IMR-90 (cell line): ENCODE measurements around the gene TMTC2. TPM values are rescaled to one million over a fixed set of nuclear protein-coding genes. Genes with fewer than 3 reads are reported as not detected.

Source experiments
- ATAC-seq: fragments of 200-7000 bp; cut with Tn5 transposase; 2 replicates; pipeline ENCODE4 v1.9.1; 2020; ENCODE audit warnings: low read depth, mild to moderate bottlenecking, moderate library complexity
- BruUV-seq: library from RNA; stranded (reverse); fragments of 400-500 nt; replicated peaks from 2 replicates; lab custom pipeline; 2021; lab: Mats Ljungman, UMichigan
- CTCF ChIA-PET: fragments of 300-600 bp; formaldehyde crosslinking; extraction: SDS; loops from one replicate; lab custom pipeline; 2021; ENCODE audit warnings: antibody characterized with exemption; lab: Yijun Ruan, JAX
- POLR2A ChIA-PET: fragments of 300-600 bp; sonication (Branson Sonifier 250); formaldehyde crosslinking; loops from one replicate; lab custom pipeline; 2022; ENCODE audit warnings: antibody characterized with exemption; ENCODE audit not compliant: unreplicated experiment; lab: Charles Lee
- DNase-seq: peaks from one replicate; pipeline ENCODE4 v3.0.0; 2013
- H2AFZ ChIP-seq: replicated peaks from 2 replicates; pipeline ENCODE3; 2013; ENCODE audit warnings: low read length, mild to moderate bottlenecking; ENCODE audit not compliant: poor library complexity
- H2AK5ac ChIP-seq: 2 replicates; pipeline ENCODE4 v1.6.1; 2013; ENCODE audit warnings: low read depth, low read length, inconsistent platforms
- H2AK9ac ChIP-seq: replicated peaks from 2 replicates; pipeline ENCODE3; 2013; ENCODE audit warnings: mild to moderate bottlenecking, low read depth, low read length, moderate library complexity; ENCODE audit not compliant: poor library complexity
- H2BK120ac ChIP-seq: 2 replicates; pipeline ENCODE4 v1.6.1; 2013; ENCODE audit warnings: low read depth, low read length, inconsistent platforms
- H2BK15ac ChIP-seq: 3 replicates; pipeline ENCODE4 v1.6.1; 2013; ENCODE audit warnings: low read depth, low read length, inconsistent platforms
- H2BK20ac ChIP-seq: 2 replicates; pipeline ENCODE4 v1.6.1; 2013; ENCODE audit warnings: low read depth, mild to moderate bottlenecking, inconsistent platforms, low read length, moderate library complexity
- H2BK5ac ChIP-seq: 2 replicates; pipeline ENCODE4 v1.6.1; 2013; ENCODE audit warnings: mild to moderate bottlenecking, low read depth, low read length, inconsistent platforms; ENCODE audit not compliant: poor library complexity, severe bottlenecking
- H3K14ac ChIP-seq: replicated peaks from 2 replicates; pipeline ENCODE4 v1.6.1; 2013; ENCODE audit warnings: low read depth, low read length, inconsistent platforms
- H3K18ac ChIP-seq: 2 replicates; pipeline ENCODE4 v1.6.1; 2013; ENCODE audit warnings: low read depth, low read length, control low read depth
- H3K23ac ChIP-seq: 2 replicates; pipeline ENCODE4 v1.6.1; 2013; ENCODE audit warnings: low read depth, low read length, inconsistent platforms
- H3K27ac ChIP-seq: 2 replicates; pipeline ENCODE4 v1.5.1; 2013; ENCODE audit warnings: mild to moderate bottlenecking, control low read depth, low read length; ENCODE audit not compliant: insufficient read depth
- H3K27me3 ChIP-seq: 2 replicates; pipeline ENCODE4 v1.6.1; 2013; ENCODE audit warnings: low read length; ENCODE audit not compliant: control insufficient read depth, insufficient read depth
- H3K36me3 ChIP-seq: 2 replicates; pipeline ENCODE4 v1.6.1; 2013; ENCODE audit warnings: low read length, mixed read lengths; ENCODE audit not compliant: control insufficient read depth, insufficient read depth
- H3K4ac ChIP-seq: 2 replicates; pipeline ENCODE4 v1.6.1; 2013; ENCODE audit warnings: low read depth, low read length, inconsistent platforms
- H3K4me1 ChIP-seq: 2 replicates; pipeline ENCODE4 v1.6.1; 2013; ENCODE audit warnings: low read length, mixed read lengths; ENCODE audit not compliant: control insufficient read depth, insufficient read depth
- H3K4me2 ChIP-seq: 2 replicates; pipeline ENCODE4 v1.6.1; 2013; ENCODE audit warnings: low read depth, mild to moderate bottlenecking, control low read depth, low read length, moderate library complexity
- H3K4me3 ChIP-seq: 2 replicates; pipeline ENCODE4 v1.5.1; 2013; ENCODE audit warnings: low read depth, mild to moderate bottlenecking, control low read depth, low read length, moderate library complexity; ENCODE audit not compliant: insufficient read depth
- H3K56ac ChIP-seq: 2 replicates; pipeline ENCODE4 v1.6.1; 2013; ENCODE audit warnings: low read length, inconsistent platforms; ENCODE audit not compliant: insufficient read depth; ENCODE audit errors: extremely low read depth
- H3K79me1 ChIP-seq, 2 experiments: 2 replicates each; pipeline ENCODE4 v1.6.1; 2013; ENCODE audit warnings: low read length in 2 of 2, inconsistent platforms in 1 of 2, low read depth in 1 of 2
- H3K9ac ChIP-seq: 2 replicates; pipeline ENCODE4 v1.6.1; 2013; ENCODE audit warnings: low read depth, low read length, control low read depth
- H3K9me1 ChIP-seq: 2 replicates; pipeline ENCODE4 v1.6.1; 2013; ENCODE audit warnings: low read length, inconsistent platforms; ENCODE audit not compliant: insufficient read depth
- H3K9me3 ChIP-seq: 2 replicates; pipeline ENCODE4 v1.6.1; 2013; ENCODE audit warnings: low read length; ENCODE audit not compliant: control insufficient read depth, insufficient read depth
- H4K20me1 ChIP-seq: 2 replicates; pipeline ENCODE4 v1.6.1; 2013; ENCODE audit warnings: low read length, inconsistent platforms; ENCODE audit not compliant: insufficient read depth
- H4K5ac ChIP-seq: 2 replicates; pipeline ENCODE4 v1.6.1; 2013; ENCODE audit warnings: mild to moderate bottlenecking, low read depth, low read length, control low read depth
- H4K8ac ChIP-seq, 2 experiments: 2 replicates each; pipeline ENCODE4 v1.6.1; 2013; ENCODE audit warnings: low read depth in 2 of 2, low read length in 2 of 2, control low read depth in 1 of 2, inconsistent platforms in 1 of 2
- H4K91ac ChIP-seq: 2 replicates; pipeline ENCODE4 v1.6.1; 2013; ENCODE audit warnings: low read depth, low read length, inconsistent platforms; ENCODE audit not compliant: insufficient read depth
- BHLHE40 ChIP-seq: fragments of 150-350 bp; IDR thresholded peaks from 2 replicates; pipeline ENCODE4 v1.6.1; 2016; ENCODE audit warnings: mild to moderate bottlenecking, low read depth, low read length
- CEBPB ChIP-seq: IDR thresholded peaks from 2 replicates; pipeline ENCODE4 v1.6.1; 2012; ENCODE audit warnings: low read depth, low read length, improper control_type of control experiment
- CHD1 ChIP-seq: IDR thresholded peaks from 2 replicates; pipeline ENCODE4 v1.6.1; 2012; ENCODE audit warnings: low read depth, low read length, improper control_type of control experiment
- MAFK ChIP-seq: IDR thresholded peaks from 2 replicates; pipeline ENCODE4 v1.6.1; 2012; ENCODE audit warnings: low read depth, low read length, improper control_type of control experiment
- MAZ ChIP-seq: IDR thresholded peaks from 2 replicates; pipeline ENCODE4 v1.6.1; 2012; ENCODE audit warnings: low read depth, mild to moderate bottlenecking, low read length, improper control_type of control experiment, moderate library complexity, borderline replicate concordance
- MXI1 ChIP-seq: IDR thresholded peaks from 2 replicates; pipeline ENCODE4 v1.6.1; 2012; ENCODE audit warnings: low read depth, mild to moderate bottlenecking, low read length, moderate library complexity, borderline replicate concordance
- NFE2L2 ChIP-seq: fragments of 150-350 bp; IDR thresholded peaks from 2 replicates; pipeline ENCODE4 v1.6.1; 2016; ENCODE audit warnings: low read depth, mild to moderate bottlenecking, low read length
- RAD21 ChIP-seq: IDR thresholded peaks from 2 replicates; pipeline ENCODE4 v1.6.1; 2012; ENCODE audit warnings: low read length, improper control_type of control experiment
- RCOR1 ChIP-seq: IDR thresholded peaks from 2 replicates; pipeline ENCODE4 v1.6.1; 2012; ENCODE audit warnings: mild to moderate bottlenecking, low read length, improper control_type of control experiment; ENCODE audit not compliant: insufficient replicate concordance
- RFX5 ChIP-seq: IDR thresholded peaks from 2 replicates; pipeline ENCODE4 v1.8.0; 2012; ENCODE audit warnings: low read depth, mild to moderate bottlenecking, low read length, moderate library complexity
- SMC3 ChIP-seq: fragments of 150-350 bp; IDR thresholded peaks from 2 replicates; pipeline ENCODE4 v1.6.1; 2016; ENCODE audit warnings: low read depth, mild to moderate bottlenecking, antibody characterized with exemption, low read length, moderate library complexity
- WGBS, 2 experiments: methylation state at CpG; one replicate each; pipeline versions ENCODE4 v1.1.5 to v1.1.7; 2013; ENCODE audit warnings: missing lambda C conversion rate in 2 of 2; ENCODE audit not compliant: insufficient read length in 1 of 2; ENCODE audit errors: extremely low coverage in 2 of 2; 5-methylcytosine and 5-hydroxymethylcytosine counted together
- dilution Hi-C: fragments of 300-500 bp; cut with HindIII; formaldehyde crosslinking; loops from one replicate; pipeline ENCODE4 v1.14.3; 2018; ENCODE audit warnings: low sequenced_read_pairs; ENCODE audit not compliant: unreplicated experiment
- in situ Hi-C: fragments of 300-500 bp; cut with MboI; formaldehyde crosslinking; loops from 3 replicates; pipeline ENCODE4 v1.14.3; 2019; ENCODE audit warnings: low sequenced_read_pairs, inconsistent platforms, mixed read lengths
- intact Hi-C: fragments of 100-400 bp; cut with micrococcal nuclease; formaldehyde crosslinking; loops from 2 replicates; pipeline ENCODE4 v1.10.0; 2022
- polyA plus RNA-seq, 3 experiments: library from polyadenylated mRNA; depleted of rRNA; stranded (reverse); fragments of >200 nt; gene quantifications; 2 replicates each; pipeline ENCODE4 v1.2.3, GENCODE V29; 2012; ENCODE audit warnings: low replicate concordance in 1 of 3
- total RNA-seq: library from RNA; depleted of rRNA; stranded (reverse); fragments of >200 nt; gene quantifications from 2 replicates; pipeline ENCODE4 v1.2.3, GENCODE V29; 2012
- TF ChIP-seq, protein P1 (sequence below): conservative IDR thresholded peaks from 2 replicates; pipeline ENCODE4 v1.5.1; 2012; ENCODE audit warnings: mild to moderate bottlenecking, low read depth, low read length, improper control_type of control experiment

The TMTC2 gene
- total and polyA plus RNA-seq, 2 of the 4 experiments (the other 2 are of a cell fraction), result 0.56 to 1.4 TPM

DNA sequence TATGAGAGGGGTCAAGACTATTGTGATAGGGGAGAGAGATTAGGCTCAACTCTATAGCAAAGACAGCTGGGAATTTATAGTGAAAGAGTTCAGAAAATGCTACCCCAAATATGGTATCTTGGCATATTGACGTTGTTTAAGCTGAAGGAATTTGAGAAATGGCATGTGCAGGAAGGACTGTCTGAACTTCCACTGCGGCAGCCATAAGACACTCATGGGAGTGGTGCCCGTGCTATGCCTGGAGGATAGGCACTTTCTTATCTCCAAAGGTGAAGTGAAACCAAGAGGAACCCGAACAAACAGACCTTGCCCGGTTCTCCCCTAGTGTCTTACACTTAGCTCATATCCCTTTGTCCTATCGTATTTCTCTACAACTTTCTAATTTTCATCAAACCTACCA is 390.3 kb downstream of the TMTC2 start:
- no peak overlapping the region for H2BK5ac ChIP-seq
- BruUV-seq, result no TSS peak
- H3K79me1 ChIP-seq, result no peaks in the 10 kb centered on the region
- no peak overlapping the region for H3K4ac ChIP-seq
- no peak for TF ChIP-seq MXI1
- no peak for TF ChIP-seq CHD1
- TF ChIP-seq RFX5, result no peak
- no peak for TF ChIP-seq BHLHE40
- TF ChIP-seq, protein P1, sequence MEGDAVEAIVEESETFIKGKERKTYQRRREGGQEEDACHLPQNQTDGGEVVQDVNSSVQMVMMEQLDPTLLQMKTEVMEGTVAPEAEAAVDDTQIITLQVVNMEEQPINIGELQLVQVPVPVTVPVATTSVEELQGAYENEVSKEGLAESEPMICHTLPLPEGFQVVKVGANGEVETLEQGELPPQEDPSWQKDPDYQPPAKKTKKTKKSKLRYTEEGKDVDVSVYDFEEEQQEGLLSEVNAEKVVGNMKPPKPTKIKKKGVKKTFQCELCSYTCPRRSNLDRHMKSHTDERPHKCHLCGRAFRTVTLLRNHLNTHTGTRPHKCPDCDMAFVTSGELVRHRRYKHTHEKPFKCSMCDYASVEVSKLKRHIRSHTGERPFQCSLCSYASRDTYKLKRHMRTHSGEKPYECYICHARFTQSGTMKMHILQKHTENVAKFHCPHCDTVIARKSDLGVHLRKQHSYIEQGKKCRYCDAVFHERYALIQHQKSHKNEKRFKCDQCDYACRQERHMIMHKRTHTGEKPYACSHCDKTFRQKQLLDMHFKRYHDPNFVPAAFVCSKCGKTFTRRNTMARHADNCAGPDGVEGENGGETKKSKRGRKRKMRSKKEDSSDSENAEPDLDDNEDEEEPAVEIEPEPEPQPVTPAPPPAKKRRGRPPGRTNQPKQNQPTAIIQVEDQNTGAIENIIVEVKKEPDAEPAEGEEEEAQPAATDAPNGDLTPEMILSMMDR, result no peak
- TF ChIP-seq RAD21, result no peak
- TF ChIP-seq MAFK, result no peak
- no peak for TF ChIP-seq MAZ
- TF ChIP-seq SMC3, result no peak
- no peak for TF ChIP-seq NFE2L2
- TF ChIP-seq CEBPB, result no peak
- no peak for TF ChIP-seq RCOR1
- no peaks in the 10 kb centered on the region for H3K36me3 ChIP-seq
- H3K27me3 ChIP-seq, result no peaks in the 10 kb centered on the region
- in situ Hi-C loops (no loop called here), dilution Hi-C loops (no loop called here), intact Hi-C loops (no loop called here)
- no peak overlapping the region for H3K4me3 ChIP-seq
- H4K5ac ChIP-seq, result no peak overlapping the region
- CTCF ChIA-PET, result no interaction called here
- no peak overlapping the region for H2BK20ac ChIP-seq
- no peaks in the 10 kb centered on the region for H3K4me1 ChIP-seq
- H3K4me2 ChIP-seq, result no peak overlapping the region
- no peak overlapping the region for H4K8ac ChIP-seq
- H2BK15ac ChIP-seq, result no peak overlapping the region
- ATAC-seq (no peak), DNase-seq (no peak)
- no peak overlapping the region for H2AK9ac ChIP-seq
- no peaks in the 10 kb centered on the region for H3K9me3 ChIP-seq
- H3K27ac ChIP-seq, result no peak overlapping the region
- H3K14ac ChIP-seq, result no peak overlapping the region
- no peak overlapping the region for H2AFZ ChIP-seq
- no peak overlapping the region for H2AK5ac ChIP-seq
- H4K20me1 ChIP-seq, result no peaks in the 10 kb centered on the region
- H4K91ac ChIP-seq, result no peak overlapping the region
- H3K23ac ChIP-seq, result no peak overlapping the region
- H3K56ac ChIP-seq, result no peak overlapping the region
- WGBS, 2 experiments, result no CpG with 5 or more reads among the region's 6 CpGs
- no peak overlapping the region for H3K18ac ChIP-seq
- H2BK120ac ChIP-seq, result no peak overlapping the region
- no peak overlapping the region for H3K9ac ChIP-seq
- POLR2A ChIA-PET, result no interaction called here
- no peaks in the 10 kb centered on the region for H3K9me1 ChIP-seq
